NCI-H1436 (cell line): ENCODE results near the gene ZBED2.
A peak's percentile ranks its signal among the peaks of the same experiment; 100 is the strongest.

Source experiments
- DNase-seq: peaks from one replicate; lab custom pipeline; 2025; lab: John Stamatoyannopoulos, UW

Gene ZBED2

GRCh38 chr3:111603679-111604078 lies 8.5 kb upstream of the ZBED2 start:
- DNase-seq: no peak

- DNase-seq: no peak
Observed at GRCh38 chr3:111601810-111602209, 6.7 kb upstream of the ZBED2 start.

- no peak for DNase-seq
Observed at GRCh38 chr3:111598552-111598951, 3.4 kb upstream of the ZBED2 start.

- DNase-seq: no peak
Observed at GRCh38 chr3:111598139-111598538, 3.0 kb upstream of the ZBED2 start.

GRCh38 chr3:111596328-111596727 lies 1.2 kb upstream of the ZBED2 start:
- DNase-seq: no peak

GRCh38 chr3:111594781-111595180 lies 365 bp downstream of the ZBED2 start:
- DNase-seq: no peak

- DNase-seq: no peak
Observed at GRCh38 chr3:111594205-111594604, 941 bp downstream of the ZBED2 start.

GRCh38 chr3:111593666-111594065 lies 1.5 kb downstream of the ZBED2 start:
- no peak for DNase-seq

GRCh38 chr3:111592936-111593335 lies 2.2 kb downstream of the ZBED2 start:
- DNase-seq: no peak

- no peak for DNase-seq
Observed at GRCh38 chr3:111592143-111592542, 3.0 kb downstream of the ZBED2 start.

GRCh38 chr3:111591555-111591954 lies 3.6 kb downstream of the ZBED2 start:
- no peak for DNase-seq

- no peak for DNase-seq
Observed at GRCh38 chr3:111590143-111590491, 5.0 kb downstream of the ZBED2 start.

GRCh38 chr3:111589303-111590142 lies 5.6 kb downstream of the ZBED2 start:
- no peak for DNase-seq

- DNase-seq: no peak
Observed at GRCh38 chr3:111588527-111588926, 6.6 kb downstream of the ZBED2 start.

GRCh38 chr3:111585217-111585616 lies 9.9 kb downstream of the ZBED2 start:
- DNase-seq: no peak

GRCh38 chr3:111584744-111585143 lies 10.4 kb downstream of the ZBED2 start:
- no peak for DNase-seq

- no peak for DNase-seq
Observed at GRCh38 chr3:111582120-111582474, 13.0 kb downstream of the ZBED2 start.

GRCh38 chr3:111581403-111582119 lies 13.6 kb downstream of the ZBED2 start:
- no peak for DNase-seq

GRCh38 chr3:111579495-111579894 lies 15.7 kb downstream of the ZBED2 start:
- DNase-seq: no peak

- DNase-seq: no peak
Observed at GRCh38 chr3:111578867-111579266, 16.3 kb downstream of the ZBED2 start.

- DNase-seq: peak; percentile 2
Observed at GRCh38 chr3:111577798-111578685, 17.1 kb downstream of the ZBED2 start.

GRCh38 chr3:111577113-111577512 lies 18.0 kb downstream of the ZBED2 start:
- no peak for DNase-seq
